HepG2 (cell line): ENCODE data around the gene ICAM3. TPM values are rescaled to one million over a fixed set of nuclear protein-coding genes. Genes with fewer than 3 reads are reported as not detected.
A peak's percentile ranks its signal among the peaks of the same experiment; 100 is the strongest.

ENCODE experiments used
- ELF3 ChIP-seq: IDR thresholded peaks from 2 replicates; pipeline ENCODE4 v1.6.1; 2016; ENCODE audit warnings: missing genetic modification reagents, missing compliant biosample characterization
- GABPA ChIP-seq, 2 experiments: IDR thresholded peaks; 2 replicates each; pipeline ENCODE4 v1.6.1; 2011 to 2016; ENCODE audit warnings: low read depth in 2 of 2, low read length in 1 of 2, missing biosample characterization in 1 of 2, missing genetic modification characterization in 1 of 2
- HDAC2 ChIP-seq: sonication (generic); formaldehyde crosslinking; IDR thresholded peaks from 2 replicates; pipeline ENCODE4 v1.4.0; 2020; ENCODE audit warnings: missing genetic modification reagents
- HHEX ChIP-seq: IDR thresholded peaks from 2 replicates; pipeline ENCODE4 v1.6.1; 2016; ENCODE audit warnings: control low read depth
- KDM5A ChIP-seq: fragments of 200-600 bp; sonication (generic); IDR thresholded peaks from 2 replicates; pipeline ENCODE4 v1.7.0; 2018; ENCODE audit warnings: antibody characterized with exemption, mild to moderate bottlenecking, low read length, borderline replicate concordance
- KLF16 ChIP-seq, 2 experiments: sonication (generic) in 1 of 2; formaldehyde crosslinking in 1 of 2; IDR thresholded peaks; 2 replicates each; pipeline versions ENCODE4 v1.6.1 to v1.8.0; 2016 to 2023; ENCODE audit warnings: missing genetic modification reagents in 2 of 2, missing compliant biosample characterization in 1 of 2
- NFE2L1 ChIP-seq: sonication (generic); formaldehyde crosslinking; IDR thresholded peaks from 2 replicates; pipeline ENCODE4 v1.4.0; 2020; ENCODE audit warnings: missing genetic modification reagents, mild to moderate bottlenecking, borderline replicate concordance
- PITX1 ChIP-seq: sonication (generic); formaldehyde crosslinking; IDR thresholded peaks from 2 replicates; pipeline ENCODE4 v1.5.1; 2020; ENCODE audit warnings: mild to moderate bottlenecking, missing genetic modification reagents
- POGZ ChIP-seq: sonication (generic); formaldehyde crosslinking; IDR thresholded peaks from 2 replicates; pipeline ENCODE4 v1.4.0; 2020; ENCODE audit warnings: mild to moderate bottlenecking, missing genetic modification reagents
- SNAPC4 ChIP-seq: sonication (generic); formaldehyde crosslinking; IDR thresholded peaks from 2 replicates; pipeline ENCODE4 v1.4.0; 2020; ENCODE audit warnings: mild to moderate bottlenecking, missing genetic modification reagents
- U2AF2 ChIP-seq: fragments of 200-400 bp; formaldehyde crosslinking; IDR thresholded peaks from 2 replicates; pipeline ENCODE4 v1.6.1; 2017; ENCODE audit warnings: low read depth, mild to moderate bottlenecking, low read length
- ZKSCAN1 ChIP-seq: fragments of 150-350 bp; IDR thresholded peaks from 2 replicates; pipeline ENCODE4 v1.6.1; 2014; ENCODE audit warnings: low read length
- ZNF614 ChIP-seq: IDR thresholded peaks from 2 replicates; pipeline ENCODE4 v1.6.1; 2018; ENCODE audit warnings: missing biosample characterization, missing genetic modification reagents, inconsistent platforms, borderline replicate concordance
- ZNF792 ChIP-seq: IDR thresholded peaks from 2 replicates; pipeline ENCODE4 v1.6.1; 2016
- polyA plus RNA-seq, 8 experiments: library from polyadenylated mRNA; depleted of rRNA in 3 of 8; stranded (reverse) in 7 of 8; unstranded in 1 of 8; fragments of >200 nt; fragmentation: Illumina TruSeq in 4 of 8; extraction: Trizol in 4 of 8; gene quantifications; 2 replicates each; pipeline versions ENCODE4 v1.2.1 to v1.2.3, GENCODE V29; 2011 to 2016; ENCODE audit warnings: low read depth in 4 of 8, missing spikeins in 1 of 8, mixed read lengths in 1 of 8; ENCODE audit not compliant: insufficient read depth in 1 of 8
- total RNA-seq, 5 experiments: library from RNA; depleted of rRNA; stranded (reverse); fragments of >200 nt; fragmentation: Illumina TruSeq; extraction: Trizol; gene quantifications; 2 replicates each; pipeline ENCODE4 v1.2.3, GENCODE V29; 2016; ENCODE audit warnings: low read depth in 1 of 5
- TF ChIP-seq, protein P1 (sequence below): sonication (generic); formaldehyde crosslinking; IDR thresholded peaks from 2 replicates; pipeline ENCODE4 v1.8.1; 2023; ENCODE audit warnings: mild to moderate bottlenecking, moderate library complexity, missing genetic modification reagents
- TF ChIP-seq, protein P2 (sequence below): sonication (generic); formaldehyde crosslinking; IDR thresholded peaks from 2 replicates; pipeline ENCODE4 v1.4.0; 2020; ENCODE audit warnings: missing genetic modification reagents
- TF ChIP-seq, protein P3 (sequence below): sonication (generic); formaldehyde crosslinking; IDR thresholded peaks from 2 replicates; pipeline ENCODE4 v1.8.1; 2023; ENCODE audit warnings: missing genetic modification reagents, mild to moderate bottlenecking, borderline replicate concordance

ICAM3 gene
- total and polyA plus RNA-seq, 2 of the 13 experiments (the other 11 are each of a cell fraction or from before 2014, with no cell fraction given): 14.1 to 21.0 TPM

DNA sequence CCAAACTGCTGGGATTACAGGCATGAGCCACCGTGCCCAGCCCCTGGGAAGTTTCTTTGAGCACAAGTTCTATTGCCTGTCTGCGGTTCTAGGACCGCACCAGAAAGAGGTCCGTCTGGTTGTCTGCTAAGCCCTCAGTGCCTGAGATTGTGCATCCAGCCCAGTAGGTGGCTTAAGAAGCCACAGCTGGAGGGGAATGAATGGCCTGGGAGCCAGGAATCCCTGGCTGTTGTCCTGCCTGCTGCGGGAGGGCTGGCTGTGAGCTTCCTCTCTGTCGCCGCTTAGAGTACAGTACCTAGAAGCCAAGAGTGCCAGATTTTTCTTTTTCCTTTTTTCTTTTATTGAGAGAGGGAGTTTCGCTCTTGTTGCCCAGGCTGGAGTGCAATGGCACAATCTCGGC, 45.2 kb upstream of the ICAM3 start (continued):
- TF ChIP-seq ELF3 (CRISPR knock-in tag): no peak
- no peak for TF ChIP-seq GABPA (IDR thresholded peaks at IDR 0.05; ENCODE audit: low read depth, low read length)
- no peak for TF ChIP-seq GABPA (CRISPR knock-in tag; IDR thresholded peaks at IDR 0.05; ENCODE audit: low read depth)
- no peak for TF ChIP-seq KLF16 (CRISPR knock-in tag; IDR thresholded peaks at IDR 0.05)
- no peak for TF ChIP-seq HHEX (CRISPR knock-in tag)
- TF ChIP-seq POGZ: no peak
- TF ChIP-seq KDM5A: no peak
- TF ChIP-seq PITX1 (CRISPR knock-in tag): peak; percentile 40; the same call in 1 of the 2 replicates
- TF ChIP-seq, protein P1, sequence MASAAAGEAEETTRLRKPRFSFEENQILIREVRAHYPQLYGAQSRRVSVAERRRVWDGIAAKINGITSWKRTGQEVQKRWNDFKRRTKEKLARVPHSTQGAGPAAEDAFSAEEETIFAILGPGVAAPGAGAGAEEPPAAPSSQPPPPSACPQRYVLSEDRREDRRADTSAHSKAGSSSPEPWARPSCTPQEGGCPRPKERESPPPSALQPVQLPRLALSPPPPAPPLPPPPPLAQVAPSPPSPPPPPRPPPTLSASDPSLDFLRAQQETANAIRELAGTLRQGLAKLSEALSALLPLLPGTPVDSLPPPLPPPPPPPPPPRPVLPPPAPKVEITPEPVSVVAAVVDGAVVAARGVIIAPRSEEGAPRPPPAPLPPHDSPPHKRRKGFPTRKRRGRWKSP (CRISPR knock-in tag): no peak
- TF ChIP-seq ZNF614 (CRISPR knock-in tag): no peak
- no peak for TF ChIP-seq HDAC2 (CRISPR knock-in tag)
- TF ChIP-seq ZKSCAN1: 0 out of 2 replicates have a peak, but pooled peaks have one; percentile 29
- TF ChIP-seq ZNF792 (CRISPR knock-in tag): no peak
- TF ChIP-seq SNAPC4 (CRISPR knock-in tag): no peak
- TF ChIP-seq, protein P2, sequence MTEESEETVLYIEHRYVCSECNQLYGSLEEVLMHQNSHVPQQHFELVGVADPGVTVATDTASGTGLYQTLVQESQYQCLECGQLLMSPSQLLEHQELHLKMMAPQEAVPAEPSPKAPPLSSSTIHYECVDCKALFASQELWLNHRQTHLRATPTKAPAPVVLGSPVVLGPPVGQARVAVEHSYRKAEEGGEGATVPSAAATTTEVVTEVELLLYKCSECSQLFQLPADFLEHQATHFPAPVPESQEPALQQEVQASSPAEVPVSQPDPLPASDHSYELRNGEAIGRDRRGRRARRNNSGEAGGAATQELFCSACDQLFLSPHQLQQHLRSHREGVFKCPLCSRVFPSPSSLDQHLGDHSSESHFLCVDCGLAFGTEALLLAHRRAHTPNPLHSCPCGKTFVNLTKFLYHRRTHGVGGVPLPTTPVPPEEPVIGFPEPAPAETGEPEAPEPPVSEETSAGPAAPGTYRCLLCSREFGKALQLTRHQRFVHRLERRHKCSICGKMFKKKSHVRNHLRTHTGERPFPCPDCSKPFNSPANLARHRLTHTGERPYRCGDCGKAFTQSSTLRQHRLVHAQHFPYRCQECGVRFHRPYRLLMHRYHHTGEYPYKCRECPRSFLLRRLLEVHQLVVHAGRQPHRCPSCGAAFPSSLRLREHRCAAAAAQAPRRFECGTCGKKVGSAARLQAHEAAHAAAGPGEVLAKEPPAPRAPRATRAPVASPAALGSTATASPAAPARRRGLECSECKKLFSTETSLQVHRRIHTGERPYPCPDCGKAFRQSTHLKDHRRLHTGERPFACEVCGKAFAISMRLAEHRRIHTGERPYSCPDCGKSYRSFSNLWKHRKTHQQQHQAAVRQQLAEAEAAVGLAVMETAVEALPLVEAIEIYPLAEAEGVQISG (CRISPR knock-in tag): 0 out of 2 replicates have a peak, but pooled peaks have one; percentile 15
- TF ChIP-seq NFE2L1: no peak
- TF ChIP-seq U2AF2: no peak
- TF ChIP-seq, protein P3, sequence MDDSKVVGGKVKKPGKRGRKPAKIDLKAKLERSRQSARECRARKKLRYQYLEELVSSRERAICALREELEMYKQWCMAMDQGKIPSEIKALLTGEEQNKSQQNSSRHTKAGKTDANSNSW: no peak
- TF ChIP-seq, all 625 proteins: peak for 10
